MM.1S (cell line): Measurements from ENCODE around the gene BDKRB1.

Experiments
- EZH2 ChIP-seq: fragments of 300-600 bp; sonication (generic); optimal IDR thresholded peaks from 2 replicates; pipeline ENCODE3; 2017; ENCODE audit warnings: low read depth, mild to moderate bottlenecking, antibody characterized with exemption, low read length, mixed read lengths
- TF ChIP-seq, protein P1 (sequence below): fragments of 300-600 bp; sonication (generic); IDR thresholded peaks from 2 replicates; pipeline ENCODE4 v1.5.1; 2016; ENCODE audit warnings: antibody characterized with exemption, low read length, mixed read lengths

DNA sequence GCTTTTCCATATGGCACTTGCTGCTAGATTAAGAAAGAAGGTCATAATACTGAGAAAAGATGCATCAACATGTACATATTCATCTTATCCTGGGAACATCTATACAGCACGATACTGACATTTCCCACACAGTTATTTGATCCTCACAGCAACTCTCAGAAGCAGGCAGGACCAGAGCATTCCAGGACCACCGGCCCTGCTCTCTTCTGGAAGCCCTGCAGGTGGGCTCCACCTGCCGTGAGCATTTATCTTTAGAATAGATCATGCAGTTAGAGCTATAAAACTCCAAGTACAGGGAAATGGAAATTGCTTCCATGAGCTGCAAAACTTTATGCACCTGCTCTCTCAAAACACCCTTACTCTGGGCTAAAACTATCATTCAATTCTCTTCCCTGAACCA, 5.5 kb upstream of the BDKRB1 start:
- TF ChIP-seq, protein P1, sequence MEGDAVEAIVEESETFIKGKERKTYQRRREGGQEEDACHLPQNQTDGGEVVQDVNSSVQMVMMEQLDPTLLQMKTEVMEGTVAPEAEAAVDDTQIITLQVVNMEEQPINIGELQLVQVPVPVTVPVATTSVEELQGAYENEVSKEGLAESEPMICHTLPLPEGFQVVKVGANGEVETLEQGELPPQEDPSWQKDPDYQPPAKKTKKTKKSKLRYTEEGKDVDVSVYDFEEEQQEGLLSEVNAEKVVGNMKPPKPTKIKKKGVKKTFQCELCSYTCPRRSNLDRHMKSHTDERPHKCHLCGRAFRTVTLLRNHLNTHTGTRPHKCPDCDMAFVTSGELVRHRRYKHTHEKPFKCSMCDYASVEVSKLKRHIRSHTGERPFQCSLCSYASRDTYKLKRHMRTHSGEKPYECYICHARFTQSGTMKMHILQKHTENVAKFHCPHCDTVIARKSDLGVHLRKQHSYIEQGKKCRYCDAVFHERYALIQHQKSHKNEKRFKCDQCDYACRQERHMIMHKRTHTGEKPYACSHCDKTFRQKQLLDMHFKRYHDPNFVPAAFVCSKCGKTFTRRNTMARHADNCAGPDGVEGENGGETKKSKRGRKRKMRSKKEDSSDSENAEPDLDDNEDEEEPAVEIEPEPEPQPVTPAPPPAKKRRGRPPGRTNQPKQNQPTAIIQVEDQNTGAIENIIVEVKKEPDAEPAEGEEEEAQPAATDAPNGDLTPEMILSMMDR, result no peak
- no peak for TF ChIP-seq EZH2
